HG03432 (cell line): ENCODE measurements around the gene PIRT.

ENCODE experiments used
- ATAC-seq: cut with Tn5 transposase; IDR thresholded peaks from one replicate; pipeline ENCODE4 v1.9.1; 2021; ENCODE audit warnings: mild to moderate bottlenecking, moderate library complexity; ENCODE audit not compliant: unreplicated experiment

PIRT gene

DNA sequence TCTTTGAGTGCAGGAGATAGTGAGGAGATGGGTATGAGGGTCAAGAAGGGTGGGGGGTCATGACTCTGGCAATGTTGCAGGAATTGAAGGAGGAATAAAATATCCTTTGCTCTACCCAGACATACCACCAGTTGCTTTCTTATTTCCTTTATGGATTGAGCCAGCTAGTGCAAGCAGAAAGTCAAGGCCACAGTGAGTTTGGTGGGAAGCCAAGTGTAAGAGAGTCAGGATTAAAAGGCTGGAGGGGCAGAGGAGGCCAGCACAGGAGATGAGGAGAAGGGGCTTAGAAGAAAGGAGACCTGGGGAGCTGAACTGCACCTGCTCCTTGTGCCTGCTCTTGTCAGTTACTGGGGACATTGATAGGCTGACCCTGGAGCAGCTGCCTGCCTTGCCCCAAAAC lies 16.1 kb downstream of the PIRT start:
- ATAC-seq = no peak

DNA sequence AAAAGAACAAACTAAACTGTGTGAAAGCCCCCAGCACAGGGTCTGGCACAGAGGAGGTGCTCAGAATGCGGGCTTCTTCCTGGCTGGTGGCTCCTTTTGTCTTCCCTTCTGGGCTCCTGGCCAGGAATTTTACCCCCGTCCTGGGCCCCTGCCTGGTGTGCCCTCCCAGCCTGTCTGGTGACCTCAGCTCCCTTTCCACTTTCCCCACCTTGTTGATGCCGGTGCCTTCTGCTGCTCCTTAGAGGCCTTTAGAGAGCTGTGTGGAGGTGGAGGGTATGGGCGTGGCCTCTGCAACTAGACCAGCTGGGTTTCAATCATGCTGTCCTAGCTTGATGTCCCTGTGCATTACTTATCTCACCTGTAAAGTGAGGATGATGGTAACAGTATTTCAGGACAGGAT lies 16.8 kb downstream of the PIRT start:
- ATAC-seq = no peak

DNA sequence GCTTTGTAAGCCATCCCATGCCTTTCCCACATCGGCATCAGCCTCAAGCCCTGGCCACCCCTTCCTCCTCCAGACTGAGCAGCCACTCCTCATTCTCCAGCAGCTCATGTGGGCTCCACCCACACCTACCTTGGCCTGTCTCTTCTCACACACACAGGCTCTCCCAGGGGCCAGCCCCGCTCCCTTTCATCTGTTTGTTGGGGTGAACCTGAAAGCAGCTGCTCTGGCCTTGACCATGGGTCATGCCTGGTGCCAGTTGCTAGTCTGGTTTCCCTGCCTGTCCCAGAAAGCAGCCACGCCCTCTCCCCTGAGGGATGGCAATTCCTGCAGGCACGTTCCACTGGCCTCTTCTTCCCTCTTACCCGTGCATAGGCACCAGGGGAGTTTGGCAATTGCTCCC lies 22.6 kb downstream of the PIRT start:
- no peak for ATAC-seq

DNA sequence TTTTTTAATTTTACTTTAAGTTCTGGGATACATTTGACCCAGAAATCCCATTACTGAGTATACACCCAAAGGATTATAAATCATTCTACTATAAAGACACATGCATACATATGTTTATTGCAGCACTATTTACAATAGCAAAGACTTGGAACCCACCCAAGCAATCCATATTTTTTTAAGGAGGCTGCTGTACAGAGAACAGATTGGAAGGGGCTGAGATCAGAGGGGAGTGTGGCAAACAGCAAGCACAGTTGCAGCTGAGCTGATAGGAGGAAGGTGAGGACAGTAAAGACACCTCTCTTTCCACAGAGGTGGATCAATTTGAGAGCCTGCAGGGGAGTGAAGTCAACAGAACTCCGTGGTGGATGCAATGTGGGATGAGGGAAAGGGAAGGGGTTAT lies 23.8 kb downstream of the PIRT start:
- ATAC-seq = no peak

DNA sequence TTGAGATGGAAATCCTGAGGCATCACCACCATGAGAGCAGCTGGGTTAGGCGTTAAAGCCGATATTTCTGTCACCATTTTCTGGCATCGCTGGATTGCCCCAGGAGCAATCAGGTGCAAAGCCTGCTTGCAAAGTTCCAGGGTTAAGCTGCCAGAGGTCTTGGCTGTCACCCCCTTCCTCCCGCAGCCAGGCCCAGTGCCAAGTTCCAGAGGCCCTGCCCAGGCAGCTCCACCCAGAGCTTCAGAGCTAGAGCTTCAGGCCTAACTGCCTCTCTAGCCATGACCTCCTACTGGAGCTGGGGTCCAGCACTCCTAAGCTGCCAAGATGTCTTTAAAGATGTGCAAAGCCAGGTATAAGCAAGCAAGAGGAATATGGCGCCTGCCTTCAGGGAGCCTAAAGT lies 25.2 kb downstream of the PIRT start:
- no peak for ATAC-seq

DNA sequence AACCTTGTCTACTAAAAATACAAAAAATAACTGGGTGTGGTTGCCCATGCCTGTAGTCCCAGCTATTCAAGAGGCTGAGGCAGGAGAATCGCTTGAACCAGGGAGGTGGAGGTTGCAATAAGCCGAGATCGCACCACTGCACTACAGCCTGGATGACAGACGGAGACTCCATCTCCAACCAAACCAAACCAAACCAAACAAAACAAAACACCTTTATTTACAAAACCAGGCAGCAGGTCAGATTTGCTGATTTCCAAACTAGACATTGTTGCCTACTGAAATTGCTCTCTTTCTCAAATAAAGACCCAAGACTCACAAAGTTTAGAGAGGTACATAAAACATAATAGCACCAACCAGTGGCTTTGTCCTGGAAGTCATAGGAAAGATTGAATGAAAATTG lies 28.3 kb downstream of the PIRT start:
- no peak for ATAC-seq

DNA sequence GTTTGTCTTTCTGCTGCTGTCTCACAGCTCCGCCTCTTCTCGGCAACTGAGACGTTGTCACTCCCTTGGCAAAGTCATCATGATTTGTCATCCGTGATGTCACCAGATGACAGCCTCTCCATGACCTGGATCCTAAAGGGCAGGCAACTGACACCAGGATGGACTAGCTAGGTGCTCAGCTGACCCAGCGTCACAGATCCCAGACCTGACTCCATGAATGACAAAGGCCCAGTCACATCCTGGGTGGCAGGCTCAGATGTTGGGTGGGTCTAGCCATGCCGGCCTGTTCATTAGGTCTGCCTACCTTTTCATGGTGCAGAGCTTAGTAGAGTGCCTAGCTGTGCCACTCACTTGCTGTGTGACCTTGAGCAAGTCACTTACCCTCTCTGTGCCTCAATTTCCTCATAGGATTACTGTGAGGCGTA lies 30.2 kb downstream of the PIRT start:
- no peak for ATAC-seq

DNA sequence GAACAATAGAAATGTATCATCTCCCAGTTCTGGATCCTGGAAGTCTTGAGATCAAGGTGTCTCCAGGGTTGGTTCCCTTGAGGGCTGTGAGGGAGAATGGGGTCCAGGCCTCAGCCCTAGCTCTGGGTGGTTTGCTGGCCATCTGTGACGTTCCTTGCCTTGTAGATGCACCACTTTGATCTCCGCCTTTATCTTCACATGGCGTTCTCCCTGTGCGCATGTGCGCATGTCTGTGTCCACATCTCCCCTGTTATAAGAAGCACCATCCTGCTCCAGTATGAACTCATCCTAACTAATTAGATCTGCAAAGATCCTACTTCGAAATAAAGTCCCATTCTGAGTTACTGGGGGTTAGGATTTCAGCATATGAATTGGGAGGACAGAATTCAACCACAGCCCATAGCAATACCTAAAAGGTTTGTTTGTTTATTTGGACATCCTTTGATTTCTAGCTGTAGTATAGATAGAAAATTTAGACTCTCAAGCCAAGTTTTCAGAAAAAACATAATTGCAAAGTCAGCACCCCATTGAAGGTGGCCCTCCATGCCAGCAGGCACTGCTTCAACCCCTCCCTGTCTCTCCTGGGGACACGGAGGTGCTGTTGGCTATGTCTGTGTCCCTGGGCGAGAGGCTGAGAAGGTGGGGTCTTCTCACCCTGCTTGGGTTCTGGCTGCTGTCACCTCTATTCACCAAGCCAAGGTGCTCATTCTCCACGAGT lies 31.2 kb downstream of the PIRT start:
- ATAC-seq = no peak

DNA sequence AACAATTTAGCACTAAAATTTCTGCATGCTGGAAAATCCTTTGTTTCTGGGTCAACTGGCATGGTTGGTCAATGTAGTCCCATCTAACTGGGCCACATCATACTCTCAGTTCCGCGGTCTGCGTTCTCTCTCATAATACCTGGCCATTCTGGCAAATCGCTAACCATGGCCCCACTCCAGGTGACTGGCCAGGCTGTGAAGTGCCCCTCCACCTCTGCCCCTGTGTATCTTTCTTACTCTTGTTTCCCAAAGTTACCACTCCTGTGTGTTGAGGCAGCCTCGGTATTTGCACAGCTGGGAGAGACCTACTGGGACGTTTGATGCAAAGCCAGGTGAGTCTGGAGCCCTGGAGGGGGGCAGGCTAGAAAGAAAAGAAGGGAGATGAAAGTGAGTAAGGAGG lies 32.0 kb downstream of the PIRT start:
- no peak for ATAC-seq

DNA sequence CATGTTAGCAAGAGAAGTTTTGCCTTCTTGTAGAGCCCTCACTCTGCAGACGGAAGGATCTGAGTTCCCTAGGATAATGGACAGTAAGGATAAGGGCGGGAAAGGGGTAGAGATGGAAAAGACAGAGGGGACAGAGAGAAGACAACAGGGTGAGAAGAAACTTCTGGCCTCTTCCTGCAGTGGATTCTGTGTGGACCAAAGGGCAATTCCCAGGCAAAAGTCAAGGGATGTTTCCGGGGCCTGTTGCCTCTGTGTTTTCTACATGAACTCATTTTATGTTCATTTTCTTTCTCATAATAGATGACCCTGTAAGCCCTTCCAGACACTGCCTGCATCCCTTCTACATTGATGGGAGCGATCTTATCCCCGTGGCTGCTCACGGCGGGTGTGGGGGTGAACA lies 33.3 kb downstream of the PIRT start:
- no peak for ATAC-seq

DNA sequence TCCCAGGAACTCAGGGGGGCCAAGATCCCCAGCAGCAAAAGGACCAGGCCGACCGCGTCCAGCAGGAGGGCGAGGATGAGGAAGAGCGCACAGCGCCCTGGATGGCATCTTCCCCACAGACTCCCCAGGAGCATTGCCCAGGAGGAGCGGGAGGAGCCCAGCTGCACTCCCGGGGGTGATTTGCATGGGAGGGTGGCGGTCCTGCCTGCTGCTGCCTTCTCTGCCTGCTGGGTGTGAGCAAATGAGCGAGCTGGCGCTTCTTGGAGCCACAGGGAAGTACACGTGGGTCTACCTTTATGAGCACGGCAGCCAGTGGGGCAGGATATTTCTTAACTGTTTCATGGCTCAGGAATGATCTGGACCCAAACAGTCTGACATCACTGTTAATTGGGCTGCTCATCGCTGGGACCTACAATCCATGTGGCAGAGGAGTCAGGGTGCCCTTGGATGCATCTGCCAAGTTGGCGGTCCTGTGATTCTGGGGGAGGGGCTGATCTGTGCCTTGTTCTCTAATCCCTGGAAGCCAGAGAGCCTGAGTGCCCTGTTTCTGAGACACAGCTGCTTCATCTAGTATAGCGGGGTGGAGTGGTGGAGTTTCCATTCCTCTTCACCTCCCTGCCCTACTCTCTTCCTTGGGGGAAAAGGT lies 33.9 kb downstream of the PIRT start, which contains the start of gene TMEM238L:
Gene TMEM238L (minus strand): TSS at position 270 of the 646 bp plus-strand sequence. CDS start 136 bp downstream, at position 134.
- no peak for ATAC-seq

DNA sequence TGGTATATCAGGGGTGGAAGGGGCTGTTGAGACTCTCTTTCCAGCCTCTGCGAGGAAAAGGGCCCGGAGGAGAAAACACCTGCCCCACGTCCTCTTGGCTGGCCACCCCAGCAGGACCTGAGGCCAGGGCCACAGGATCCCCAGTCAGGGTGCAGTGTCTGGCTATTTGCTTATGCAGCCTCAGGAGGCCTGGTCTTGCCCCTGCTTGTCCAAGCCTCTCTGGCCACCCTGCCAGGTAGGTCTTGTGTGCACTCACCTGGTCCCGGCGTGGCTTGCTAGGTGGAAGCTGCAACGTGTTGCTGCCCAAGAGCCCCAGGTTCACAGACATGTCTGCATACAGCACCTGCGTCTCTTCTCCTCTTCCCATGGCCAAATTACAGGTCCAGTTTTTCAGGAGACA lies 34.5 kb downstream of the PIRT start:
- ATAC-seq = no peak

DNA sequence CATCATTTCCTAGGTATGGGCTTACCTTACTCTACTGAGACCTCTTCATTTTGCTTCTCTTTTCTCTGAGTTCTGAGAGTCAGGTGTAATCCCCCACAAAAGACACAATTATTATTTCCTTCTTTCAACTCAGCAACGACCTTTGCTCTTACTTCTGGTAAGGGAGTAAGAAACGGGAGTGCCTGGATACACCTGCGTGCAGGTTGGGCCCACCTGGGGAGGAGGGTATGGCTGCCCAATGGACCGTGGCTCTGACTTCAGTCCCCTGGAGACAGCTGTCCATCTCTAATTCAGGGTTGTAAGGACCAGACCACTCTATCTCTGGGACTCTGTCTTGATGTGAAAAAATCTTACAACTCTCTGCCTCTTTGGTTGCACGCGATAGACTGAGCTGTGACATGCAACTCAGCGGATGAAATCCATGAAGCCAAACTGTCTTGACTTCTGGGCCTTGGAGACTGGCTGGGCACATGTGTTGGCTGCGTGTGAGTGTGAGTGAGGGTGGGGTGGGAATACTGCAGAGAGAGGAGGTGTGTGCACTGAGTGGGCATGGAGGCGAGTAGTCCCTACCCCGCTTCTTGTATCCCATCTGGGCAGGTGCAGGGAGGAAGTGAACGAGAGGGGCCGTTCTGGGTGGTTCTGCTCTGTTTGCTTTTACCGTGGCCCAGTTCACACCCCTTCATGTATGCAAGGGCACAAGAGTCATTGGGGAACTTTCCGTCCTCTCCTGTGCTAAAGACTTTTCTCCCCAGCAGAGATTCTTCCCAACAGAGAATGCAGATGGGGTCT lies 35.2 kb downstream of the PIRT start:
- no peak for ATAC-seq

DNA sequence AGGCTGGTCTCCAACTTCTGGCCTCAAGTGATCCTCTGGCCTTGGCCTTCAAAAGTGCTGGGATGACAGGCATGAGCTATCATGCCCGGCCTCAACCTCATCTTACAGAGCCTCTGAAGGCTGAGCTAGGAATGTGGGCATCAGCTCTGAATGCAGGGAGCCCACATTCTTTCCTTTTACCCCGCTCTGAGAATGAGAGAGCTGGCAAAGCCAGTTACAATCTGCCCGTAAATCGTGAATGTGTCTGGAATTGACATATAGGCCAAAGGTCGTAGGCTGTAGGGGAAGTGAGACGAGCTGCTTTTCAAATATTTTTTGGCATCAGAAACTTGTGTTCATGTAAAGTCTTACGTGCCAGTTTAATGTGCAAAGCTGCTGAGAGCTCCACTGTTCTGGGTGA lies 38.5 kb downstream of the PIRT start:
- no peak for ATAC-seq

DNA sequence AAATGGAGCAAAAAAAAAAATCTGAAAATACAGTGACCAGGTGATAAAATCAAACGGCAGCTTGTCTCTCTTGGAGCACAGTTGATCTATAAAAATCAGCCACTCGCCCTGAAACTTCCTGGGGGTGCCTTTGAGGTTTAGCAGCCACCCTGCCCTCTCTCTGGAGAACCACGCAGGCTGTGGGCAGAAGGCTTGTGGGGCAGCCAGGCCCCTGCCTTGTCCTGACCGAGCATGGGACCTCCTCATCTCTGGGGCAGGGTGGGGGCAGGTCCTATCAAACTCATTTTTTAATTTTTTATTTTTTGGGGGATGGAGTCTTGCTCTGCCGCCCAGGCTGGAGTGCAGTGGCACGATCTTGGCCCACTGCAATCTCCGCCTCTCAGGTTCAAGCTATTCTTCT lies 39.0 kb downstream of the PIRT start:
- ATAC-seq = no peak

DNA sequence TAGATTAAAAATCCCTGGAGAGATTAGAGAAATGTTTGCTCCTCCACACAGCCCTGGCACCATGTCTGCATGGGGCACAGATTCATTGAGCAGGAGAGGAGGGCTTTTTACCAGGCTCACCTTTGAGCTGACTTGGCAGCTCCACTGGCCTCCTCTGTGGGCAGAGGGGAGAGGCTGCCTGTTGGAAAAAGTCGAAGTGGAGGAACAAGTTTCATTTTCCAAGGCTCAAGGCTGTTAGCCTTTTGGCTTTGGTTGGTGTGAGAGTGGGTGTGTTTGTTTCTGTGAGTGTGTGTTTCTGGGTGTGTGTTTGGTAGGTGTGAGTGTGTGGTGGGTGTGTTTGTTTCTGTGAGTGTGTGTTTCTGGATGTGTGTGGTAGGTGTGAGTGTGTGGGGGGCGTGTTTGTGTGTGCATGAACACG lies 39.5 kb downstream of the PIRT start:
- no peak for ATAC-seq

DNA sequence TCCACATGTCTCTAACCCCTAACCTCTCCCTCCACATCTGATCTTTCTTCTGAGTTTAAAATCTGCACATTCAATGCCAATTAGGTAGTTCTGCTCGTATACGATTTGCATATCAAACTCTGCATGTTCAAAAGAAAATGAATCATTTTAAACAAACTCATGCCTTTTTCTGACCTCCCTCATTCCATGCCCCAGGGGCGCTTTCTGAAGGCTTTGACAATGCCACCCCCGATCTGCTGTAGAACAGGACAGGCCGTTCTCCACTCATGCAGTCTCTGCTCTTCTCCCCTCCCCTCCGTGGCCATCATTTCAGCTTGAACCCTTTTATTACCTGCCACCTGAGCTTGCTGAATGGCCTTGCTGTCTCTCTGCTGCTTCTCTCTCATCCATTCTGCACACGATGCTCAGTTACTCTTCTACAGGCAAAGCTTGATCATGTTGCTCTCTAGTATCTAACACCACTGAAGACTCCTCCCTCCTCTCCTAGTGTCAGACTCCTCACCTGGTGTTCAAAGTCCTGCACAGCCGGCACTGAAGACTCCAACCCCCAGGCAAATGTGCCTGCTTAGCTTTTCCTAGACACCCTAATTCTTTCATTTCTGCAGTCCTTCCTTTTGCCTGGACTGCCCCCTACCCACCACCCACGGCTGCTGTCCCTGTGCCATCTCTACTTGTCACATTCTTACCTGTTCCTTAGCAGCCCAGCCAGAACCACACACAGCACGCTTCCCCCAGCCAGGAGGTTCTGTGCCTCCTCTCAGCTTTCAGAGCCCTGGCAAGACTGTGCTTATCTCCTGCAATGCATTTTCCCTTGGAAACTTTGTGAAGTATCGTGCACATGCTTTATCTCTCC lies 40.2 kb downstream of the PIRT start:
- ATAC-seq = no peak

DNA sequence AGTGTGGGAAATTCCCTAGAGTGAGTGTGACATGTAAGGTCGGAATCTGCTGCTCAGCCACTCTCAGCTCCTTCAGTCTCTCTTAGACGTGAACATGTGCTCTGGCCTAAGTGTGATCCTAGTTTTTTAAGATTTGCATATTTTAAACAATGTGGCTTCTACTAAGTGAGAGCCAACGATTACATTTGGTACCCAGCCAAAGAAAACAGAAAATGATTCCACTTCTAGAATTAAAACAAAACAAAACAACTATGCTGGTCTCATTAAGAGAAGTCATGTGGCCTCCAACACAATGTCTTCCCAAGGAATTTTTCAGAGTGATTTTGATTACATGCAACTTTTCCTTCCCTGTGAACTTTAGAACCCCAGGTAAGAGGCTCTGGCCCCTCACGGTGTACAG lies 44.1 kb downstream of the PIRT start:
- ATAC-seq = no peak

DNA sequence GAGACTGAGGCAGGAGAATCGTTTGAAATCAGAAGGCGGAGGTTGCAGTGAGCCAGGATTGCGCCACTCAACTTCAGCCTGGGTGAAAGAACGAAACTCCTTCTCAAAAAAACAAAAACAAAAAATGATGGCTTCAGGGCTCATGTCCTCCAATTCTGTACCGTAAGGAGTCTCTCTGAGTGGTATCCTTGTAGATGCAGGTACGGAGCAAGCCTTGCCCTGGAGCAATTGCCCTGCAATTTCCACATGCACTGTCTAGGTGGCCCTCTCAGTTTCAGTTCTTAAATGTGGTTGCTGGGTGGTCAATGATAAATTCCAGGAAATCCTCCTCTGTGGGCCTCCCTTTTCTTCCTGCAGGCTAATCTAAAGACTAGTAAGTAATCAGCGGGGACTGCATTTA lies 44.6 kb downstream of the PIRT start:
- ATAC-seq = no peak

DNA sequence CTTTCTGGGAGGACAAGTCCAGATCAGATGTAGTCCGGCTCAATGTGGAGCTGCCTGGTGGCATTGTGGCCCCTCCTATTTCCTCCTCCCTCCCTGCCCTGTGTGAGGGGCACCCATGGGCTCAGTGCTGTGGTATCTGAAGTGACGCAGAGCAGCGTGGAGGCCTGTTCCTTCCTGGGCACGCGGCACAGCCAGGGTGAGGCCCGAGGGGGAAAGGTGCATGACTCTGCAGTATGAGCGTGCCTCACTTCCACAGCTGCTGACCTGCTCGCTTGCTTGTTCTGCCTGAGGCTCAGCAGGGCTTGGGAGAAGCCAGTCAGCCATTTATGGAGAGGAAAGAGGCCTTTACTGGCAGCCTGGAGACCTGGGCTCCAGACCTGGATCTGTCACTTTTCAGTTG lies 45.7 kb downstream of the PIRT start:
- ATAC-seq = no peak
